GM12801 (cell line): ENCODE data around the gene ANKRD55.

ENCODE experiments used
- TF ChIP-seq, protein P1 (sequence below): IDR thresholded peaks from one replicate; pipeline ENCODE4 v1.5.1; 2011; ENCODE audit warnings: control low read depth; ENCODE audit not compliant: insufficient read length; ENCODE audit errors: extremely low read depth

Gene ANKRD55

DNA sequence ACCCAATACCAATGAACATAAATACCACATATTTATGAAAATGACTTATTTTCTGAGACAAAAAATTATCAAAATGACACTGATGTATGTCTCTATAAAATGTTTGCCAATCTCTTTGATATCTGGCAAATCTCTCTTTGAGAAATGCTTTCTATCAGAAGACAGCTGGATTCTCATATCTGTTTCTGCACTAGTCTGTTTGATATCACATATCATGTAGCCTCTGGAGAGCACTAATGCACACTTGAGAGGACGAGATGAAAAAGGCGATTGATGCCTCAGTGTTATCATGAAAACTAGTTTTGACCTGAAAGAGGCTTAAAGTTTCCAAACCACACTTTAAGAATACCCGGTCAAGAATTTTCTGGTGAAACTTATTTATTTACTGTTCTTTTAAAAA is 29.1 kb upstream of the ANKRD55 start:
- TF ChIP-seq, protein P1, sequence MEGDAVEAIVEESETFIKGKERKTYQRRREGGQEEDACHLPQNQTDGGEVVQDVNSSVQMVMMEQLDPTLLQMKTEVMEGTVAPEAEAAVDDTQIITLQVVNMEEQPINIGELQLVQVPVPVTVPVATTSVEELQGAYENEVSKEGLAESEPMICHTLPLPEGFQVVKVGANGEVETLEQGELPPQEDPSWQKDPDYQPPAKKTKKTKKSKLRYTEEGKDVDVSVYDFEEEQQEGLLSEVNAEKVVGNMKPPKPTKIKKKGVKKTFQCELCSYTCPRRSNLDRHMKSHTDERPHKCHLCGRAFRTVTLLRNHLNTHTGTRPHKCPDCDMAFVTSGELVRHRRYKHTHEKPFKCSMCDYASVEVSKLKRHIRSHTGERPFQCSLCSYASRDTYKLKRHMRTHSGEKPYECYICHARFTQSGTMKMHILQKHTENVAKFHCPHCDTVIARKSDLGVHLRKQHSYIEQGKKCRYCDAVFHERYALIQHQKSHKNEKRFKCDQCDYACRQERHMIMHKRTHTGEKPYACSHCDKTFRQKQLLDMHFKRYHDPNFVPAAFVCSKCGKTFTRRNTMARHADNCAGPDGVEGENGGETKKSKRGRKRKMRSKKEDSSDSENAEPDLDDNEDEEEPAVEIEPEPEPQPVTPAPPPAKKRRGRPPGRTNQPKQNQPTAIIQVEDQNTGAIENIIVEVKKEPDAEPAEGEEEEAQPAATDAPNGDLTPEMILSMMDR, result no peak

- TF ChIP-seq, protein P1, result no peak
Measured at GRCh38 chr5:56259002-56259511, 25.9 kb upstream of the ANKRD55 start.

GRCh38 chr5:56257010-56257409 is 23.9 kb upstream of the ANKRD55 start:
- TF ChIP-seq, protein P1, result no peak

DNA sequence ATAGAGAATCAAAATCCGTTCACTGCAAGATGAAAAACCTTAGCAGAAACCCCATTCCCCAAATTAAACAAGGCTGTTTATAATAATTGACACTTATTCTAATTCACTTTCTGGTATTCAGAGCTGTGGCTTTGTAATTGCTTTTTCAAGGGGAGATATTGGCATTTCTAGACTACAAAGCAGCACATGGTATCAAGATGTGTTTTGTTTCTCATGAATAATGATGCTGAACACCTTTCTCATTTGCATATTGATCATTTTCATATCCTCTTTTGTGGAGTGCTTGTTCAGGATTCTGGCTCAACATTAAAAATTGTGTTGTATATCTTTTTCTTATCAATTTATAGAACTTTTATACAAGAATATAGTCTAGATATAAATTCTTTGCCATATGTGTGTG is 22.4 kb upstream of the ANKRD55 start:
- TF ChIP-seq, protein P1, result no peak

DNA sequence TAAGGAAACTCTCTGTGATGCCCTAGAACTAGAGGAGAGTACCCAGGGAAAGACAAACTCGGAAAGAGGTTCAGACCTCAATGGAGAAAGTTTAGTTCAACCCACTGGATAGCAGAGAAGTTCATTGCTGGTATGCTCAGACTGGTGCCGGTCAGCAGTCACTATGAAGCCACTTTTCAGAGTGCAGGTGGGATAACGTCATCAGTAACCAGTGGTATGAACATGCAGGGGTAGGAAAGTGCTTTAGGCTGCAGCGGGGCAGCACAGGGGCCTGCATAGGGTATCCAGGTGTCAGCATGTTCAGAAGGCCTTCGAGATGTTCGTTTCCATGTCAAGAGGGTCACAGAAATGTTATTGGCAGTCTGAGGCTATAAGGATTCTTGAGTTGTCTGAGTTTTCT is 20.8 kb upstream of the ANKRD55 start:
- TF ChIP-seq, protein P1, result no peak

- TF ChIP-seq, protein P1, result no peak
Measured at GRCh38 chr5:56253126-56253525, 20.0 kb upstream of the ANKRD55 start.

DNA sequence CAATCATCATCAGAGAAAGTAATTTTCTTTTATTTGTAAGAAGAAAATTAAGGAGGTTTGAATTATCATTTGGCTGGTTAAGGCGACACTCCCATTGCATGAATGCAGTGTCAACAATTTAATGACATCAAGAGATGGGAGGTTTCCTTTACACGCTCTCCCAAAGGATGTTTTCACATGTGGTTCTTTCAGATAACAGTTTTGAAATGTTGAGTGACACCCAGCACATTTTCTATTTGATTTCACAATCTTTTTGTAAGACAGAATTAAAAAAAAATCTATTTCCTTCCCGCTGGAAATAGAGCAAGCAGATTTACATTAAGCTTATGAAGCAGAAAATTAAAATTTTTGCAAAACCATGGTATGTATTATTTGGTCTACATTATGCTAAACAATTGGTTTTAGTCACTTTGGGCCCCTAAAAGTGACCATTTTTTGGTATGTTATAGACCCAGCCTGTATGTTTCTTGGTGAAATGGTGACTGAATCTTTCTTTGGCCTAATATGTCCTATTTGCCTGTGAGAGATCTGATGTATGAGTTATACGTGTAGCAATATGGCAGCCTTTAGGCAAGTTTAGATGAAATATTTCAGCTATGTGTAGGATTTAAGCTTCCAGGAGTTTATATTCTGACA is 18.9 kb upstream of the ANKRD55 start:
- TF ChIP-seq, protein P1, result no peak

DNA sequence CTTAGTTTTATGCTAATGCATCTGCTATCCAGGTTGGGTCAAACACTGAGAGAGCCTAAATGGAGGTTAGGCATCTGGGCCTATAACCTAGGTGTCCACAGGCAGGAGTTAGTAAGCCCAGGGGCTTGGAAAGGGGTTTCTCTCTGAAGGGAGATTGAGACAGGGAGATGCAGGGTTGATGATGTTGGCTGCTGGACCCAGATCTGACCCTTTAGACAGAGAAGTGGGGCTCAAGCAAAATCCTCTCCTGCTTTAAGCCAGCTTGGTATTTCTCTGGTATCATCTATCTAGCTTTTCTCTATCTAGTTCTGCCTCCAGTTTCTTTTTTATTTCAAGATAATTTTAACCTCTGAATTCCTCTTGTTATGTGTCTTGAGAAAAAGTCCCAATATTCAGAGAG is 18.3 kb upstream of the ANKRD55 start:
- TF ChIP-seq, protein P1, result no peak
